Activated CD4-positive, alpha-beta T cell treated with anti-CD3 and anti-CD28 coated beads, Interleukin-2, Interleukin-4, amounts not matched to agents 100 ng/mL and 50 ng/mL, durations not matched to agents 16 hours and 8 hours (primary cell): ENCODE results near the gene CLMN.
"Not testable (repeated sequence)": the region's sequence is repeated elsewhere in the genome, so short reads cannot be mapped to it uniquely, and the experiment has no call there.

ENCODE experiments used
- DNase-seq: peaks from one replicate; pipeline ENCODE4 v3.0.0-alpha.2; 2020; ENCODE audit warnings: low spot score

CLMN gene

GRCh38 chr14:95190857-95191256, 128.9 kb downstream of the CLMN start:
- DNase-seq, result no peak

- no peak for DNase-seq
These were observed 129.3 kb downstream of the CLMN start for GRCh38 chr14:95190346-95190840.

- no peak for DNase-seq
These were observed 130.2 kb downstream of the CLMN start for GRCh38 chr14:95189367-95190132.

GRCh38 chr14:95188380-95188779, 131.3 kb downstream of the CLMN start:
- DNase-seq, result no peak

DNA sequence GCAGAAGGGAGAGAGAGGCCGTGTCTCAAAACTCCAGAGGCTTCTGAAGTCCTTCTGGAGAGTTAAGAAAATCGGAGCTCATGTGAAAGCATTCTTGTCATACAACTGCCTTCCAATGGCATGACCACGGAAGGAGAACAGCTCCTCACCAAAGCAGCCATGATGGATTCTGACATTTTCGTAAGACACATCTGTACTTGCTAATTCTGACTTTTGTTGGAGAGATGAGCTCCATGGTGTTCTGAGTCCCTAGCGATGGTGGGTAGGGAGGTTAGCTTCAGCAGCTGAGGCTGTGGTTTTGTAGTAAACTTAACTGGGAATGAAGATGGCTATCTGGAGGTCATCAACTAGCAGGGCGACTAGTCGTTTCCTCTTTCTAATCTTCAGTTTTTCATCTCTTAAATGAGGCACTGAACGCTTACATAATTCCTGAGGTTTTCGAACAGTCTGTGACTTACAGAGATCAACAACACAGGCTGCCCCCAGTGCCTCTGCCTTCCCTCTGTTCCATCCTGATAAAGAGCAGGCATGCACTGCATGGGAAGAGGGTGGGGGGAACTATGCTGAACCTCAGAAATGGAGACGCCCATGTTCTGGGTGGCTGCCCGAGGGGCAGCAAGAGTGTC, 133.8 kb downstream of the CLMN start:
- DNase-seq, result no peak

DNA sequence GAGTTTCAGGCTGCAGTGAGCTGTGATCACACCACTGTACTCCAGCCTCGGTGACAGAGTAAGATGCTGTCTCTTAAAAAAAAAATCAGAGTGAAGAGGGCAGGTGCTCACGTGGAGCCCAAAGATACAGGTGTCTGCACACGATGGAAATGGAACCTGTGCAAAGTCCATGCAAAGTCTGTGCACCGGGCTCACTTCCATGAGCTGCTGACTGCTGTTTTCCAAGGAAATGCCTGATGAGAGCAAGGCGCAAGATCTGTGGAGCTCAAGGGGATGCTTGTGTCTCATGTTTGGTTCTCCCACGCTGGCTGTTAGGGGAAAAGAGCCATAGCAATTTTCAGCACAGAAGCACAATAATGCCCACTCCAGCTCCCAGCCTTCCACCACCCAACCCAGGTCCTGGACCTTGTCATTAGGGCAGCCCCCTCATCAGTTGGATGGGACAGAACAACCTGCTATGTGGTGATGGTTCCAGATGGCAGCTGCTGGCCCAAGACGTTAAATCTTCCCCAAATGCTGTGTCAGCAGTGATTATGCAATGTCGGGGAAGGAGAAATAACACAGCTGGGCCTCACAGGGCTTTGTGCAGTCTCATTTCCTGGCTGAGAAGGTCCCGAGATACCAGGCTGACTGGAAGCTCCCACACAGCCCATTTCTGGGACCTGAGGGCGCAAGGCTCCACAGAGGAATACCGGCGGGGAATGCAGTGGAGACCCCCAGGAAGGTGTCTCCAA, 134.5 kb downstream of the CLMN start:
- no peak for DNase-seq

DNA sequence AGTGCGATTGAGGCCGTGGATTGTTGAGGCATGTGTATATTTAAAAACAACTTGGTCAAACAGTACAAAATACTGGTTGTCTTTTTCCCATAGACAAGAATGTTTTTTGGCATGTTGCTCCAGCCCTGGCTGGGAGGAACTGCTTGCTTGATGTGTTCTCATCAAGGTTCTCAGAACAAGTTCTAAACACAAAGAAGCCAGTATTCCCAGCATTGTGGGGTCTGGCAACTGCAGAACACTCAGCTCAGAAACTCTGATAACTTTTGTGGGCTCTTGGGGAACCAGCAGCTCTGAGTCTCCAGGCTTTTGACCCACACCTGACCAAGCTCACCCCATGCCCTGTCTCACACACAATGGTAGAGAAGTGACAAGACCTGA, 135.3 kb downstream of the CLMN start:
- no peak for DNase-seq

DNA sequence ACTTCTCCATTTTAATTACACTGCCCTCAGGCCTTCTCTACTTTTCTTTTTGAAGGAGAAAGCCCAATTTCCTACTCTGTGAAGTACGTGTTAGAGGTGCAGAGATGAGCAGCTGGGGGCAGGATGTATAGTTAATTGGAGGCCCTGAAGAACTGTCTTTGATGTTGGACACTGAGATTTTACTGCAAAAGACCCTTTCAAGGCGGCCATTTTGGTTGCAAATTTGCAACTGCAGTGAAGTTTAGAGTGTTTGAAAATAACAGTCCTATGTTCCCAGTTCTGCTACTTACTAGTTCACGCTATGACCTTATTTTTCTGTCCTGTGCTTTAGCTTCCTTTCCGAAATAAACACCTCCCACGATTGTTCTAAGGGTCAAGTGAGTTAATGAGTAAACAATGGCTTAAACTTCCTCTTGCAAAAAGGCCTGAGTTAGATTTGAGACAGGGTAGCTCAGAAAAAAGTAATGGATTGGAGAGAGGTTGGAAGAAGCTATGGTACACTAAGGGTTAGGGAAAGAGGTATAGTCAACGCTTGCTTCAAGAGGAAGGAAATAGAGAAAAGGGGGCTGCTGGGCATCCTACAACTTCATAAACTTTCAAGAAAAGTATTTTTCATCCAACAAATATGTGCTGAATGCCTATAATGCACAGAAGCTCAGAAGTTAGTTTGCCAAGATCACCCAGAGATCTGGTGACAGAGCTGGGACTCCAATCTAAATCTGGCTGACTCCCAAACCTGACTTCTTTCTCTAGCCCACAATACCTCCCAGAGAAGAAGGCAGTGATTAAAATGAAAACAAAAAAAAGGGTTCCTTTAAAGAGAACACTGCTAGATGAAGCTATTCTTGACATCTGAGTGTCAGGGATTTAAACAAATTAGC, 135.9 kb downstream of the CLMN start:
- no peak for DNase-seq

GRCh38 chr14:95183082-95183481, 136.6 kb downstream of the CLMN start:
- DNase-seq, result no peak

DNA sequence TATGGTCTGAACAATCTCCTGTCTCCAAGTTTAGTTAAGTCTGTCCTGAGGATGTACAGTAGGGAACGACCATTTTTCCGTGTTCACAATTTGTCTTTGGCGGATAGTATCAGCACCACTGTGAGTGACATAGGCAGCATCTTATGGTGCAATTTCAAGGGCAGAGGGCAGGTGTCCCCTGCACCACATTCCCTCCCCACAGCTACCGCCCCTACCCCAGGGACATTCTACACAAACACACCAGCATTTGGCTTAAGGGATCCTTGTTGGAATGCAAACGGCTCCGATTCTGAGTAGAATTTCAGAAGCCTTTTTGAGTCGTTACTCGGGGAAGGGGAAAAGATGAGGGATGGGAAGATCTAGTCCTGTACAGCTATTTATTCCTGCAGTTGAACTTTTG, 137.3 kb downstream of the CLMN start:
- DNase-seq, result no peak

DNA sequence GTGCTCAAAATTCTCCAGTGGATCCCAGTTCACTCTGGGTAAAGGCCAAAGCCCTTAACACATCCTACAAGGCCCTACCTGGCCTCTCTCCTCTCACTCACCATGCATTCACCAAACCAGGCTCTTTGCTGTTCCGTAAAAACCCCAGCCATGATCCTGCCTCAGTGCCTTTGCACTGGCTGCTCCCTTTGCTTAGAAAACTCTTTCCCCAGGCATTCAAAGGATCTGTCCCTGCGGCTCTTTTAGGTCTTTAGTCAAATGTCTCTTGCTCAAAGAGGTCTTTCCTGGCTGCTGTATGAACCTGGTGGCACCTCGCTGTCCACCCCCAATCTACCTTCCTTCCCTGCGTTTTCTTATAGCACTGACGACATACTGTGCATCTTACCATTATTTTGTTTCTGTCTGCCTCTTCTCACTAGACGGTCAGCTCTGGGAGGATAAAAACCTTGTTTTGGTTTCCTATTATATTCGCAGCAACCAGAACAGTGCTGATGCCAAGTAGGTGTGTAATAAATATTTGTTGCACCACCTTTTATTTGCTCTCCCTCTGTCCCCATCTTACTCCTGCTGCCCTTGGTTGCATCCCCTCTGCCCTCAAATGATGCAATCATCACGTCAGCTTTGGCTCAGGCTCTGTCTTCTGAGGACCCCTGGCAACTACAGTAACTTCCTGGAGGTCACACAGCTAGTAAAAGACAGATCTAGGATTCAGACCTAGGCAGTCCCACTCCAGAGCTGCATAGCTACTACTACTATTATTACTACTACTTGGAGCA, 138.6 kb downstream of the CLMN start:
- DNase-seq, result no peak

GRCh38 chr14:95175670-95176069, 144.0 kb downstream of the CLMN start:
- not testable (repeated sequence) for DNase-seq

- no peak for DNase-seq
These were observed 145.4 kb downstream of the CLMN start for GRCh38 chr14:95174184-95174792.

DNA sequence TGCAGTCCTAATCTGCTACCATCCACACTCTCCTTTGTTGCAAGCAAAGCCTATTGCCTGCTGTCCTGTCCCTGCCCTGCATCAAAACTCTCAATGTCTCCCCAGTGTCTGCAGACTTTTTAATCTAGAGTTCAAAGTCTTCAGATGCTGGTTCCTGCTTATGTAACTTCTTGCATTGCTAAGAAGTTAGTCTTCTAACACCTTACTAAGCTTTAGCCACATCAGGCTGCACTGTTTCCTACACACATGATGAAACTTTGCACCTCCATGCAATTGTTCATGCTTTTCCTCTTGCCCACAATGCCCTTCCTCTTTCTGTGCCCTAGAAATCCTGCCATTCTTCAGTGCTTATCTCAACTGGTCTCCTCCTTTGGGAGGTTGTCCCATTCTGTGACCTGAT, 146.2 kb downstream of the CLMN start:
- no peak for DNase-seq

DNA sequence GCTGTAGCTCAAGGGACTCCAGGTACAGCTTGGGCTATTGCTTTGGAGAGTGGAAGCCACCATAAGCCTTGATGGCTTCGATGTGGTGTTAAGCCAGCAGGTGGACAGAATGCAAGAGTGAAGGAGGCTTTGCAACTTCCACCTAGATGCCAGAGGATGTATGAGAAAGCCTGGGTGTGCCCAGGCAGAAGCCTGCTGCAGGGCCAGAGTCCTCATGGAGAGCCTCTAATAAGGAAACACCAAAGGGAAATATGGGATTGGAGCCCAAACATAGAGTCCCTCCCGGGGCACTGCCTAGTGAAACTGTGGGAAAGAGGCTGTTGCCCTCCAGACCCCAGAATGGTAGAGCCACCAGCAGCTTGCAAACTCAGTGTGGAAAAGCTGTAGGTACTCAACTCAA, 152.5 kb downstream of the CLMN start:
- DNase-seq, result no peak

- DNase-seq, result no peak
These were observed 154.2 kb downstream of the CLMN start for GRCh38 chr14:95165517-95165916.

DNA sequence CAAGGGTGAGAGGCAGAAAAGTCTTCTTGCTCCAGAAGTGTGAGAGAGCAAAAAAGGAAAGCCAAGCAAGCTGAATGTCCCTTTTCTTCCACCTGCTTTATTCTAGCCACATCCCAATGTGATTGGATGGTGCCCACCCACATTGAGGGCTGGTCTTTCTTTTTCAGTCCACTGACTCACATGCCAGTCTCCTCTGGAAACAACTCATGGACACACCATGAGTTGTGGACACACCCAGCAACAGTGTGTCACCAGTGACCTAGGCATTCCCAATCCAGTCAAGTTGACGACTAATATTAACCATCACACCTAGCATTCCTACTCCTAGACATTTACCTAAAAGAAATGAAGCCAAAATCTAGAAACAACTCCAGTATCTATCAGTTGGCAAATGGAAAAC, 155.2 kb downstream of the CLMN start:
- DNase-seq, result no peak

GRCh38 chr14:95163666-95164065, 156.0 kb downstream of the CLMN start:
- no peak for DNase-seq

GRCh38 chr14:95163132-95163531, 156.6 kb downstream of the CLMN start:
- DNase-seq, result no peak

GRCh38 chr14:95162641-95163040, 157.1 kb downstream of the CLMN start:
- no peak for DNase-seq
